ENCODE data around the gene BUD13. TPM values are rescaled to one million over a fixed set of nuclear protein-coding genes. Genes with fewer than 3 reads are reported as not detected.

Gene BUD13
- polyA plus RNA-seq, 3 donors from 2014 or later = 5.7 to 16.0 (median 7.0) TPM

DNA sequence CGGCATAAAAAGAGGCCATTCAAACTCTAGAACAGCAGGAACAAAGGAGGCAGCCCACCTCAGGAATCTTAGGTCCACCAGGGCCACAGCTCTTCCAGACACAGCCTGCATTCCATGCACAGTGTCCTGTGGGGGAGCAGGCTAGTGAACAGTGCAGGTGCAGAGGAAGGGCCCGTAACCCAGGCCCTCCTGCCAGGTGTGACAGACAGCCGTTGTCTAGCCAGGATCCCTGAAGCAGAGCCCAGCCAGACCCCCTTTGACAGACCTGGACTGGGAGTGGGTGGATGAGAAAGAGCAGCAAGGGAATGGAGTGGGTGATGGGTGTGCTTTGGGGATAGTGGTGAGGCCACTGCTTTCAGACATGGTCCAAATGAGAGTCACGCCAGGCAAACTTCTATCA, 16.2 kb upstream of the BUD13 start:
- Mint-ChIP-seq H3K9me3 (no peaks in the 10 kb centered on the region), H3K27me3 (ENCODE audit: low read depth in 3 of 3) (peaks cover 9 to 12% (median 9%) of the 10 kb centered on the region in 3 donors), H3K4me1 (peaks cover 33 to 40% of the 10 kb centered on the region in 2 donors), H3K27ac (peak overlapping the region in 5 of 6 donors; percentile 77 to 99 (median 97)), H3K4me3 (peak overlapping the region; percentile 42 to 99 (median 98)), H3K36me3 (peaks cover 12 to 23% (median 16%) of the 10 kb centered on the region in 3 donors)
- DNase-seq = no peak

- peak overlapping the region; percentile 96 to 99 (median 98) for H3K27ac Mint-ChIP-seq
These were observed 15.7 kb upstream of the BUD13 start for GRCh38 chr11:116788534-116788933.

DNA sequence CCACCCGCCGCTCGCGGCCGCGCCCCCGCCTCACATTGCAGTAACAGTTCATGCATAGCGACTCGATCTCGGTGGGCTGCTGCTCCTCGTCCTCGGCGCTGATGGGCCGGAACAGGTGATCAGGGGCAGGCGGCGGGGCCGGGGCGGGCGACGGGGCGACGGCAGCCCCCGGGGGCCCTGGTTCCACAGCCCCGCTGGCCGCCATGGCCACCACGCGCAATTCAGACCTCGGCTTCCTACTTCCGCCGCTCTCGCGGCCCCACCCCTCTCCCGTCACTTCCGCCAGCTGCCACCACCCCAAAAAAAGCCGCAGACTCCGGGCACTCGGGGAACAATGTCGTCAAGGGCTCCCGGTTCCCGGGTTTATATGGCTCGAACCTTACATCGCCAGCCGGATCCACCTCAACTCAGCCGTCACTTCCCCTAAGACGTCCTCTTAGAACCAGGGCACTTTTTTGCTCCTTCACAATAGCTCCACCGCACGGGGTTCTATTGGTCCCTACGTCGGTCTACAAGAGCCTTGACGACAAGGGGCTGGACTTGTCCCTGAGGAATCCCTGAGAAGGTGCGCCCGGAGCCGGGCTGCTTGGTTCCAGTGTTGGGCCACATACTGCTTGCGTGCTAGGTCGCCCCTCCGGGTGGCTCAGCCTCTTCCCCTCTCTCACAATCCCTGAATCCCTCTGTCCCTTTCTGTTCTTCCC, 15.1 kb upstream of the BUD13 start, which contains the start of gene ZPR1:
ZPR1 (minus strand) TSS at position 238 of the 701 bp plus-strand sequence; CDS start at position 205, 33 bp downstream.
- peaks cover 9 to 12% (median 9%) of the 10 kb centered on the region in 3 donors for H3K27me3 Mint-ChIP-seq (ENCODE audit: low read depth in 3 of 3)
- DNase-seq = peak; percentile 86 to 87 (median 87)
- peaks cover 33 to 40% of the 10 kb centered on the region in 2 donors for H3K4me1 Mint-ChIP-seq
- H3K9me3 Mint-ChIP-seq = no peaks in the 10 kb centered on the region
- peaks cover 12 to 29% (median 17%) of the 10 kb centered on the region in 3 donors for H3K36me3 Mint-ChIP-seq
- peak within 1 kb of the TSS; percentile 91 to 99 (median 98) for H3K4me3 Mint-ChIP-seq
- peak within 1 kb of the TSS; percentile 96 to 99 (median 98) for H3K27ac Mint-ChIP-seq

More at GRCh38 chr11:116788534-116788933, 15.7 kb upstream of the BUD13 start:
- peaks cover 9 to 12% (median 9%) of the 10 kb centered on the region in 3 donors for H3K27me3 Mint-ChIP-seq (ENCODE audit: low read depth in 3 of 3)
- H3K4me1 Mint-ChIP-seq = peaks cover 33 to 40% of the 10 kb centered on the region in 2 donors
- no peaks in the 10 kb centered on the region for H3K9me3 Mint-ChIP-seq
- peaks cover 12 to 25% (median 16%) of the 10 kb centered on the region in 3 donors for H3K36me3 Mint-ChIP-seq
- DNase-seq = no peak
- peak overlapping the region; percentile 91 to 99 (median 98) for H3K4me3 Mint-ChIP-seq

GRCh38 chr11:116787436-116787785, 14.6 kb upstream of the BUD13 start:
- Mint-ChIP-seq H3K4me3 (peak overlapping the region; percentile 86 to 99 (median 98)), H3K9me3 (no peaks in the 10 kb centered on the region), H3K4me1 (peaks cover 33 to 40% of the 10 kb centered on the region in 2 donors), H3K27me3 (ENCODE audit: low read depth in 3 of 3) (peaks cover 9 to 12% (median 9%) of the 10 kb centered on the region in 3 donors), H3K27ac (peak overlapping the region; percentile 66 to 99 (median 98)), H3K36me3 (peaks cover 13 to 34% (median 21%) of the 10 kb centered on the region in 3 donors)
- DNase-seq = no peak

DNA sequence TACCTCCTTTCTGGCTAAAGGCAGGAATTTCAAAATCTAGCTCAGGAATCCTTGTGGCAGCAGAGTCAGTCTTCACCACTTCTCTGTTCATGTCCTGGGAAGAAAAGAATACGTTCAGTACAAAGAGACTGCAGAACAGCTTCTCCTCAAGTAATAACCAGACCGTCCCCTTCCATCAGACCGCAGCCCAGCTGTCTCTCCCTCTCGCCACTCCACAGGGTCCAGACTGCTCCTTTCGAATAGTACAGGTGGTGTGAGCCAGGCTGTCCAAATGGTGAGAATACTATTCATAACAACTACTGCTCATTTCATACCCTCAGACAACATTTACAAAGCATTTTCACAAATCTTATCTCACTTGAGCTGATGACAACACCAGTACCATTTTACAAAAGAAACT, 14.2 kb upstream of the BUD13 start:
- Mint-ChIP-seq H3K4me1 (peaks cover 33 to 40% of the 10 kb centered on the region in 2 donors), H3K4me3 (peak overlapping the region; percentile 86 to 99 (median 98)), H3K9me3 (no peaks in the 10 kb centered on the region), H3K27me3 (ENCODE audit: low read depth in 3 of 3) (peaks cover 9 to 12% (median 9%) of the 10 kb centered on the region in 3 donors), H3K36me3 (peaks cover 17 to 38% (median 25%) of the 10 kb centered on the region in 3 donors), H3K27ac (peak overlapping the region; percentile 66 to 99 (median 98))
- no peak for DNase-seq

DNA sequence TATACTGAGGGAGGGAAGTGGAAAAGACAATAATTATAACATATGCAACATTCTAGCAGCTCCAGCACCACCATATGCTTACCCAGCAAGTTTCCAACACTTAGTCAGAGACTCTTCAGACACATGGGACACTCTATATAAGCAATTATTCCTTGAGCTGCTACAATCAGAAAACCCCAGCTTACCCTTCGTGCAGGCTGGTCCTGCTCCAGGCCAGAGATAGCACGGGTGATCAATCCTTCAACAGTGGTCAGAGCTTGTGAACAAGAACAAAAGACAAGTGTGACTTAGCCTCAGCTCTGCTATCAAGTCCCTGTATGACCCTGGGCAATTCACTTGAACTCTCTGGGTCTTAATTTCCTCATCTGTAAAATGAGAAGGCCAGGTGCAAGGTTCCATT, 13.5 kb upstream of the BUD13 start:
- Mint-ChIP-seq H3K36me3 (peaks cover 19 to 43% (median 27%) of the 10 kb centered on the region in 3 donors), H3K9me3 (no peaks in the 10 kb centered on the region), H3K27me3 (ENCODE audit: low read depth in 3 of 3) (peaks cover 9 to 12% (median 9%) of the 10 kb centered on the region in 3 donors), H3K4me1 (peaks cover 33 to 40% of the 10 kb centered on the region in 2 donors), H3K4me3 (peak overlapping the region; percentile 86 to 99 (median 98)), H3K27ac (peak overlapping the region in 4 of 6 donors; percentile 45 to 99 (median 72))
- DNase-seq = no peak

GRCh38 chr11:116782728-116783127, 9.9 kb upstream of the BUD13 start:
- no peaks in the 10 kb centered on the region for H3K9me3 Mint-ChIP-seq
- H3K27me3 Mint-ChIP-seq (ENCODE audit: low read depth in 3 of 3) = peaks cover 0 to 3% (median 2%) of the 10 kb centered on the region in 3 donors
- peaks cover 21 to 32% of the 10 kb centered on the region in 2 donors for H3K4me1 Mint-ChIP-seq
- no peak overlapping the region for H3K4me3 Mint-ChIP-seq
- DNase-seq = no peak
- H3K36me3 Mint-ChIP-seq = peaks cover 35 to 77% (median 48%) of the 10 kb centered on the region in 3 donors
- no peak overlapping the region for H3K27ac Mint-ChIP-seq

- Mint-ChIP-seq H3K27me3 (ENCODE audit: low read depth in 3 of 3) (peaks cover 0 to 5% (median 3%) of the 10 kb centered on the region in 3 donors), H3K4me1 (peaks cover 5 to 13% of the 10 kb centered on the region in 2 donors), H3K36me3 (peaks cover 32 to 58% (median 33%) of the 10 kb centered on the region in 3 donors), H3K4me3 (no peak overlapping the region), H3K9me3 (no peaks in the 10 kb centered on the region), H3K27ac (peak overlapping the region in 3 of 6 donors; percentile 5 to 53 (median 28))
- DNase-seq = no peak
These were observed 5.8 kb upstream of the BUD13 start for GRCh38 chr11:116778556-116778955.

DNA sequence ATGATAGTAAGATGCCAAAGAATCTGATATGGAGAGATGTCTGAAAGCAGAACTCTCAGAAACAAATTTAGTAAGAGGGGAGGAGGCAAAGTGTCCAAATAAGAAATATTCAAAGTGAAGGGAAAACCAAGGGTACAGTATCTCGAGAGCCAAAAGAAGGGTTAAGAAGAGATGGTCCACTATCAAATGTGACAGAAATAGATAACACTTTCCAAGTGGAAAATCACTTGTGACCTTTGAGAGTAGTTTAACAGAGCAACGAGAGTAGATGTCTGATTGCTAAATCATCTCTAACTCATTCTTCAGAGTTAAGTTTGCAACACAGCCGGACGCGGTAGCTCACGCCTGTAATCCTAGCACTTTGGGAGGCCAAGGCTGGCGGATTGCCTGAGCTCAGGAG, 4.3 kb upstream of the BUD13 start:
- Mint-ChIP-seq H3K4me1 (peaks cover 13 to 23% of the 10 kb centered on the region in 2 donors), H3K27ac (peak overlapping the region in 2 of 6 donors; percentile 8 to 78), H3K36me3 (peaks cover 25 to 45% (median 27%) of the 10 kb centered on the region in 3 donors), H3K4me3 (no peak overlapping the region), H3K27me3 (ENCODE audit: low read depth in 3 of 3) (peaks cover 13 to 18% (median 17%) of the 10 kb centered on the region in 3 donors), H3K9me3 (no peaks in the 10 kb centered on the region)
- DNase-seq = no peak

GRCh38 chr11:116776522-116776984, 3.8 kb upstream of the BUD13 start:
- no peaks in the 10 kb centered on the region for H3K9me3 Mint-ChIP-seq
- H3K36me3 Mint-ChIP-seq = peaks cover 24 to 42% (median 26%) of the 10 kb centered on the region in 3 donors
- H3K4me1 Mint-ChIP-seq = peaks cover 18 to 28% of the 10 kb centered on the region in 2 donors
- H3K27me3 Mint-ChIP-seq (ENCODE audit: low read depth in 3 of 3) = peaks cover 13 to 18% (median 17%) of the 10 kb centered on the region in 3 donors
- no peak for DNase-seq
- no peak overlapping the region for H3K4me3 Mint-ChIP-seq
- peak overlapping the region in 3 of 6 donors; percentile 8 to 78 (median 20) for H3K27ac Mint-ChIP-seq

GRCh38 chr11:116775975-116776374, 3.2 kb upstream of the BUD13 start:
- DNase-seq = no peak
- peak overlapping the region in 4 of 6 donors; percentile 20 to 78 (median 53) for H3K27ac Mint-ChIP-seq
- peak overlapping the region in 1 of 5 donors; percentile 34 for H3K4me3 Mint-ChIP-seq
- H3K27me3 Mint-ChIP-seq (ENCODE audit: low read depth in 3 of 3) = peaks cover 14 to 18% (median 17%) of the 10 kb centered on the region in 3 donors
- peaks cover 23 to 30% of the 10 kb centered on the region in 2 donors for H3K4me1 Mint-ChIP-seq
- H3K9me3 Mint-ChIP-seq = no peaks in the 10 kb centered on the region
- H3K36me3 Mint-ChIP-seq = peaks cover 19 to 36% (median 21%) of the 10 kb centered on the region in 3 donors

DNA sequence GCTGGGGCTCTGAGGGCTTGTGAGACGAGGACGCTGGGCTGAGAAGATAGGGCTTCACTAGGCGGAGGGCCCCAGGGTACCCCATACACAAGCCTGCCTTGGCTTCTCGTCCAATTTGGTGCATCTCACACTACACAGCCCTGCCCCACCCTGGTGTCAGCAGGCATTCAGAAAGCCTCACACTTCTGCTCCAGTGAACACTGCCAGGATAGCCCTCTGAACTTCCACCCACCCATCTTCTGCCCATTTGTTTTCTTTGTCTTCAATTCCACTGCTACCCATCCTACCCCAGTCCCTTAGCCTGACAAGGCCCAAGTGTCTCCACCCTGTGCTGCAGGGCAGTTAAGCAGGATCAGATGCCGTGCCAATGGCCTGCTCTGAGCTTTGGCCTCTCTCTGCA, 1.9 kb upstream of the BUD13 start:
- peak overlapping the region in 3 of 5 donors; percentile 2 to 23 (median 17) for H3K4me3 Mint-ChIP-seq
- peaks cover 14 to 25% (median 20%) of the 10 kb centered on the region in 3 donors for H3K36me3 Mint-ChIP-seq
- no peaks in the 10 kb centered on the region for H3K9me3 Mint-ChIP-seq
- peaks cover 30 to 32% of the 10 kb centered on the region in 2 donors for H3K4me1 Mint-ChIP-seq
- H3K27me3 Mint-ChIP-seq (ENCODE audit: low read depth in 3 of 3) = peaks cover 15 to 18% (median 17%) of the 10 kb centered on the region in 3 donors
- H3K27ac Mint-ChIP-seq = peak overlapping the region in 4 of 6 donors; percentile 1 to 99 (median 46)
- no peak for DNase-seq

GRCh38 chr11:116773203-116774097, 663 bp upstream of the BUD13 start:
- Mint-ChIP-seq H3K4me3 (peak overlapping the region; percentile 95 to 99 (median 99)), H3K27ac (peak overlapping the region; percentile 98 to 99 (median 99)), H3K4me1 (peaks cover 30 to 39% of the 10 kb centered on the region in 2 donors), H3K36me3 (peaks cover 10 to 17% (median 14%) of the 10 kb centered on the region in 3 donors), H3K9me3 (no peaks in the 10 kb centered on the region), H3K27me3 (ENCODE audit: low read depth in 3 of 3) (peaks cover 15 to 18% (median 17%) of the 10 kb centered on the region in 3 donors)
- DNase-seq = no peak
